HG02798 (cell line): ENCODE data around the gene TMEM63C.
"Not testable (repeated sequence)": the region's sequence is repeated elsewhere in the genome, so short reads cannot be mapped to it uniquely, and the experiment has no call there.

Experiments used
- ATAC-seq: cut with Tn5 transposase; IDR thresholded peaks from one replicate; pipeline ENCODE4 v1.9.1; 2021; ENCODE audit warnings: mild to moderate bottlenecking; ENCODE audit not compliant: unreplicated experiment, poor library complexity

Gene TMEM63C

GRCh38 chr14:77154421-77154820, 27.2 kb upstream of the TMEM63C start:
- ATAC-seq = no peak

- no peak for ATAC-seq
Observed at GRCh38 chr14:77155083-77155482, 26.5 kb upstream of the TMEM63C start.

- ATAC-seq = no peak
Observed at GRCh38 chr14:77157740-77158139, 23.9 kb upstream of the TMEM63C start.

GRCh38 chr14:77158175-77158881, 23.3 kb upstream of the TMEM63C start:
- ATAC-seq = no peak

GRCh38 chr14:77158882-77159255, 22.7 kb upstream of the TMEM63C start:
- ATAC-seq = no peak

- ATAC-seq = no peak
Observed at GRCh38 chr14:77161011-77161410, 20.6 kb upstream of the TMEM63C start.

GRCh38 chr14:77170045-77170444, 11.6 kb upstream of the TMEM63C start:
- no peak for ATAC-seq

- ATAC-seq = no peak
Observed at GRCh38 chr14:77172916-77173315, 8.7 kb upstream of the TMEM63C start.

GRCh38 chr14:77173911-77174617, 7.5 kb upstream of the TMEM63C start:
- not testable (repeated sequence) for ATAC-seq

GRCh38 chr14:77175843-77176242, 5.8 kb upstream of the TMEM63C start:
- no peak for ATAC-seq

- no peak for ATAC-seq
Observed at GRCh38 chr14:77177702-77178101, 3.9 kb upstream of the TMEM63C start.

GRCh38 chr14:77178656-77179055, 2.9 kb upstream of the TMEM63C start:
- no peak for ATAC-seq

- ATAC-seq = no peak
Observed at GRCh38 chr14:77180726-77181602, 634 bp upstream of the TMEM63C start.

- ATAC-seq = no peak
Observed at GRCh38 chr14:77183896-77184295, 2.3 kb downstream of the TMEM63C start.

GRCh38 chr14:77184396-77185092, 2.9 kb downstream of the TMEM63C start:
- ATAC-seq = peak; percentile 34

GRCh38 chr14:77185093-77185465, 3.5 kb downstream of the TMEM63C start:
- ATAC-seq = no peak

- ATAC-seq = no peak
Observed at GRCh38 chr14:77186911-77187648, 5.5 kb downstream of the TMEM63C start.

GRCh38 chr14:77187649-77188012, 6.0 kb downstream of the TMEM63C start:
- no peak for ATAC-seq

GRCh38 chr14:77189479-77189878, 7.9 kb downstream of the TMEM63C start:
- no peak for ATAC-seq

GRCh38 chr14:77190977-77191376, 9.4 kb downstream of the TMEM63C start:
- no peak for ATAC-seq
